Hepatic stellate cell (primary cell): Measurements from ENCODE around the gene WBP1L.
"Not testable (repeated sequence)": the region's sequence is repeated elsewhere in the genome, so short reads cannot be mapped to it uniquely, and the experiment has no call there.

Experiments
- DNase-seq: peaks from one replicate; pipeline ENCODE4 v3.0.0; 2011; ENCODE audit warnings: low spot score

WBP1L gene

GRCh38 chr10:102723989-102724388, 19.8 kb upstream of the WBP1L start:
- no peak for DNase-seq

GRCh38 chr10:102726274-102726673, 17.5 kb upstream of the WBP1L start:
- no peak for DNase-seq

- no peak for DNase-seq
Measured at GRCh38 chr10:102727037-102727818, 16.5 kb upstream of the WBP1L start.

- DNase-seq = peak; percentile 90
Measured at GRCh38 chr10:102729029-102730026, 14.4 kb upstream of the WBP1L start.

GRCh38 chr10:102731222-102731800, 12.4 kb upstream of the WBP1L start:
- no peak for DNase-seq

- DNase-seq = no peak
Measured at GRCh38 chr10:102732661-102733060, 11.1 kb upstream of the WBP1L start.

- DNase-seq = no peak
Measured at GRCh38 chr10:102735065-102735562, 8.6 kb upstream of the WBP1L start.

- no peak for DNase-seq
Measured at GRCh38 chr10:102738692-102739121, 5.0 kb upstream of the WBP1L start.

GRCh38 chr10:102740229-102740628, 3.5 kb upstream of the WBP1L start:
- no peak for DNase-seq

GRCh38 chr10:102741726-102742237, 2.0 kb upstream of the WBP1L start:
- DNase-seq = no peak

GRCh38 chr10:102742313-102742712, 1.4 kb upstream of the WBP1L start:
- not testable (repeated sequence) for DNase-seq

- no peak for DNase-seq
Measured at GRCh38 chr10:102743078-102743587, 615 bp upstream of the WBP1L start.

- no peak for DNase-seq
Measured at GRCh38 chr10:102744374-102745051, 765 bp downstream of the WBP1L start.

- DNase-seq = no peak
Measured at GRCh38 chr10:102745157-102745556, 1.4 kb downstream of the WBP1L start.

- DNase-seq = peak; percentile 76
Measured at GRCh38 chr10:102752266-102752930, 8.7 kb downstream of the WBP1L start.

GRCh38 chr10:102752934-102753664, 9.4 kb downstream of the WBP1L start:
- DNase-seq = peak; percentile 61

- no peak for DNase-seq
Measured at GRCh38 chr10:102753718-102754117, 10.0 kb downstream of the WBP1L start.

GRCh38 chr10:102757323-102757722, 13.6 kb downstream of the WBP1L start:
- DNase-seq = no peak

GRCh38 chr10:102758240-102758932, 14.6 kb downstream of the WBP1L start:
- no peak for DNase-seq
